OCI-LY3 (cell line): ENCODE results near the gene ICAM2.
A peak's percentile ranks its signal among the peaks of the same experiment; 100 is the strongest.

ENCODE experiments used
- H2AFZ ChIP-seq: fragments of 200-600, 300-600 bp; shearing (Covaris generic); 2 replicates; pipeline ENCODE4 v1.6.0; 2014; ENCODE audit warnings: antibody characterized with exemption, low read depth, low read length
- H3K27ac ChIP-seq: fragments of 200-600, 300-600 bp; sonication (generic); 2 replicates; pipeline ENCODE4 v1.5.1; 2014; ENCODE audit warnings: mild to moderate bottlenecking, low read length, moderate library complexity, mixed read lengths
- H3K27me3 ChIP-seq: fragments of 200-600, 300-600 bp; sonication (generic); 2 replicates; pipeline ENCODE4 v1.6.1; 2014; ENCODE audit warnings: low read depth, low read length, mixed read lengths
- H3K36me3 ChIP-seq: fragments of 200-600, 300-600 bp; sonication (generic); replicated peaks from 2 replicates; pipeline ENCODE3; 2014; ENCODE audit warnings: low read depth, low read length, mixed read lengths
- H3K4me1 ChIP-seq: fragments of 300-600, 200-600 bp; sonication (generic); 2 replicates; pipeline ENCODE4 v1.6.1; 2014; ENCODE audit warnings: low read length, mixed read lengths
- H3K4me2 ChIP-seq: fragments of 200-600, 300-600 bp; sonication (generic); 2 replicates; pipeline ENCODE4 v1.6.1; 2014; ENCODE audit warnings: low read length, mixed read lengths
- H3K4me3 ChIP-seq: fragments of 300-600, 200-600 bp; sonication (generic); 2 replicates; pipeline ENCODE4 v1.5.1; 2014; ENCODE audit warnings: antibody characterized with exemption, mild to moderate bottlenecking, low read length, moderate library complexity
- H3K79me2 ChIP-seq: fragments of 300-600, 200-600 bp; shearing (Covaris generic); 2 replicates; pipeline ENCODE4 v1.6.1; 2014; ENCODE audit warnings: mild to moderate bottlenecking, low read length, mixed read lengths
- H3K9ac ChIP-seq: fragments of 300-600, 200-600 bp; shearing (Covaris generic); 2 replicates; pipeline ENCODE4 v1.6.0; 2014; ENCODE audit warnings: mild to moderate bottlenecking, low read length, moderate library complexity
- H3K9me3 ChIP-seq: fragments of 200-600, 300-600 bp; shearing (Covaris generic); 2 replicates; pipeline ENCODE4 v1.6.1; 2014; ENCODE audit warnings: low read length, mixed read lengths; ENCODE audit not compliant: insufficient read depth
- H4K20me1 ChIP-seq: fragments of 200-600, 300-600 bp; sonication (generic); 2 replicates; pipeline ENCODE4 v1.6.1; 2016; ENCODE audit warnings: low read length, mixed read lengths; ENCODE audit not compliant: insufficient read depth
- EZH2phosphoT487 ChIP-seq: fragments of 200-600 bp; shearing (Covaris generic); IDR thresholded peaks from 2 replicates; pipeline ENCODE4 v1.6.1; 2018; ENCODE audit warnings: antibody characterized with exemption, mixed run types, low read depth
- TF ChIP-seq, protein P1 (sequence below): fragments of 200-600, 300-600 bp; sonication (generic); IDR thresholded peaks from 2 replicates; pipeline ENCODE4 v1.5.1; 2014; ENCODE audit warnings: antibody characterized with exemption, low read length, low read depth

ICAM2 gene

DNA sequence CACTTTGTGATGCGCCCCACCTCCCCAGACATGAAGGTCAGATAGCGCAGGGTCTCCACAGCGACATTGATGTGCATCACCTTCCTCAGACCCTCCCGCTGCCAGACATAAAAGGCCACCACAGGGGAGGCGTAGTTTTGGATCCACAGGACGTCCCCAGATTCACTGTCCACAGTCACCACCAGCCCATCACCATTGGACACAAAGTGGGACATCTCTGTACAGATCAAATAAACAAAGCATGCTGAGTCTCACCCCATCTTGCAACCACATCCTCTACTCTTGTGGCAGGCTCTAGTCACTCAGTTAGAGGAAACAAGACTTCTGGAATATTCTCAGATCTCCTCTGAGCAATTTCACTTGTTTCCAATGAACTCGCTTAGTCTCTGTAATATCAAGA lies 46.3 kb upstream of the ICAM2 start:
- H3K9me3 ChIP-seq = peaks cover 16% of the 10 kb centered on the region
- no peaks in the 10 kb centered on the region for H4K20me1 ChIP-seq
- no peaks in the 10 kb centered on the region for H3K79me2 ChIP-seq
- TF ChIP-seq, protein P1, sequence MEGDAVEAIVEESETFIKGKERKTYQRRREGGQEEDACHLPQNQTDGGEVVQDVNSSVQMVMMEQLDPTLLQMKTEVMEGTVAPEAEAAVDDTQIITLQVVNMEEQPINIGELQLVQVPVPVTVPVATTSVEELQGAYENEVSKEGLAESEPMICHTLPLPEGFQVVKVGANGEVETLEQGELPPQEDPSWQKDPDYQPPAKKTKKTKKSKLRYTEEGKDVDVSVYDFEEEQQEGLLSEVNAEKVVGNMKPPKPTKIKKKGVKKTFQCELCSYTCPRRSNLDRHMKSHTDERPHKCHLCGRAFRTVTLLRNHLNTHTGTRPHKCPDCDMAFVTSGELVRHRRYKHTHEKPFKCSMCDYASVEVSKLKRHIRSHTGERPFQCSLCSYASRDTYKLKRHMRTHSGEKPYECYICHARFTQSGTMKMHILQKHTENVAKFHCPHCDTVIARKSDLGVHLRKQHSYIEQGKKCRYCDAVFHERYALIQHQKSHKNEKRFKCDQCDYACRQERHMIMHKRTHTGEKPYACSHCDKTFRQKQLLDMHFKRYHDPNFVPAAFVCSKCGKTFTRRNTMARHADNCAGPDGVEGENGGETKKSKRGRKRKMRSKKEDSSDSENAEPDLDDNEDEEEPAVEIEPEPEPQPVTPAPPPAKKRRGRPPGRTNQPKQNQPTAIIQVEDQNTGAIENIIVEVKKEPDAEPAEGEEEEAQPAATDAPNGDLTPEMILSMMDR = no peak
- no peak for TF ChIP-seq EZH2phosphoT487
- H3K4me1 ChIP-seq = peaks cover 41% of the 10 kb centered on the region
- H3K27ac ChIP-seq = no peak overlapping the region
- no peak overlapping the region for H3K4me3 ChIP-seq
- no peak overlapping the region for H3K9ac ChIP-seq
- peaks cover 76% of the 10 kb centered on the region for H3K36me3 ChIP-seq
- H2AFZ ChIP-seq = no peak overlapping the region
- no peak overlapping the region for H3K4me2 ChIP-seq
- no peaks in the 10 kb centered on the region for H3K27me3 ChIP-seq

DNA sequence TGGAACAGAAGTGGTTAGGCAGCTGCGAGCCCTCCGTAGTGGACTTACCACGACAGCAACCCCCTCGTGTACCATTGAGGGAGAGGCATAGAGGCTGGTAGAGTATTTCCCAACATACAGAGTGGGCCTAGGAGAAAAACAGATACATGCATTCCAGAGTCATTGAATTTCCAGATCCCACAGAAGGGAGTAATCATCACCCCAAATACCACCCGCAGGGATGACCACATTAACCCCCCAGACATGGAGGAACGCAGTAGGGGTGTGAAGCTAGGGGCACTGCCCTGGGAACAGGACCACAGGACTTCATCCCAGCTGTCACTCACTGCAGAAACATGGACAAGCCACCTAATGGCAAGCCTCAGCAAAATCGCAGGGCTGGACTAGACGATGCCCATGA lies 44.7 kb upstream of the ICAM2 start:
- H3K27ac ChIP-seq = peak overlapping the region; percentile 89
- peaks cover 75% of the 10 kb centered on the region for H3K36me3 ChIP-seq
- H3K27me3 ChIP-seq = no peaks in the 10 kb centered on the region
- no peak overlapping the region for H3K4me3 ChIP-seq
- peaks cover 57% of the 10 kb centered on the region for H3K4me1 ChIP-seq
- peak overlapping the region; percentile 4 for H3K4me2 ChIP-seq
- no peak for TF ChIP-seq EZH2phosphoT487
- TF ChIP-seq, protein P1 = no peak
- no peak overlapping the region for H2AFZ ChIP-seq
- H4K20me1 ChIP-seq = no peaks in the 10 kb centered on the region
- H3K79me2 ChIP-seq = no peaks in the 10 kb centered on the region
- no peak overlapping the region for H3K9ac ChIP-seq
- peaks cover 15% of the 10 kb centered on the region for H3K9me3 ChIP-seq

DNA sequence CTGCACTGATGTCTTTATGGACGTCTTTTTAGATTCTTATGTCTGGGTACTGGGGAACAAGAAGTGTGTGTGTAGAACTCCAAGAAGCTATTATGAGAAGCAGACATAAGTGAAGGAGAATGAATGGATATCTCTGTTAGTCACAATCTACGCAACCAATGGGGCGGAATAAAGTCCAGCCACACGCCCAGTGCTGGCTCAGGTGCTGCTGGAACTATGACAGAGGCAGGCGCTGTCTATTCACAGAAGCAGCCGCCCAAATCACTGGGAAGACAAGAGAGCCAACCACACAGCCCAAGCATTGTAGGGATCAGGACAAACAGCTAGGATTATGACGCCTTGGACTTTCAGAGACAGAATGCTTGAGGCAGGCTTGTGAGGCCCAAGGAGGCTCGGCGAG lies 43.9 kb upstream of the ICAM2 start:
- H3K79me2 ChIP-seq = no peaks in the 10 kb centered on the region
- H3K27me3 ChIP-seq = no peaks in the 10 kb centered on the region
- no peak overlapping the region for H3K9ac ChIP-seq
- no peaks in the 10 kb centered on the region for H4K20me1 ChIP-seq
- peak overlapping the region; percentile 17 for H3K4me2 ChIP-seq
- no peak for TF ChIP-seq EZH2phosphoT487
- TF ChIP-seq, protein P1 = no peak
- H2AFZ ChIP-seq = no peak overlapping the region
- peak overlapping the region; percentile 89 for H3K27ac ChIP-seq
- peaks cover 64% of the 10 kb centered on the region for H3K4me1 ChIP-seq
- H3K36me3 ChIP-seq = peaks cover 75% of the 10 kb centered on the region
- H3K4me3 ChIP-seq = no peak overlapping the region
- peaks cover 8% of the 10 kb centered on the region for H3K9me3 ChIP-seq

DNA sequence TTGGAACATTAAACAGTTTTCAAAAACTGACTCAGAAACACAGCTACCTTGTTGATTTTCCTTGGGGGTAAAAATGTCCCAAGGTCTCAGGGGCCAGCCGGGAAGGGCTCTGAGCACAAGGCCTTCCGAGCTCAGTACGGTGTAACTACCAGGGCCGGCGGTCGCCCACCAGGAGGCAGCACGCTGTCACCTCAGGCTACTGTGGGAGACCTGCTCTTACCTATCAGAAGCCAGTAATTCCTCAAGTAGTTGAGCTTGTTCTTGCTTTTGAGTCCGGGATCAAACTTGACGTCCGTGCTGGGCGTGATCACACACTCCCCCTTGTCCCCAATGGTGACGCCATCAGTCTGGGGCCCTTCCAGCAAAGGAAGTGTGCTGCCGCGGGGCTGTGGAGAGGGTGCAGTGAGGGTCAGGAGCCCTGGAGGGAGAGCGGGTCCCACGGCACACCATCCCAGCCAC lies 43.4 kb upstream of the ICAM2 start:
- peaks cover 3% of the 10 kb centered on the region; the same call in 1 of the 2 replicates for H3K9me3 ChIP-seq
- no peak overlapping the region for H2AFZ ChIP-seq
- H4K20me1 ChIP-seq = no peaks in the 10 kb centered on the region
- TF ChIP-seq, protein P1 = peak; percentile 73
- no peak for TF ChIP-seq EZH2phosphoT487
- no peaks in the 10 kb centered on the region for H3K79me2 ChIP-seq
- H3K27me3 ChIP-seq = no peaks in the 10 kb centered on the region
- no peak overlapping the region for H3K4me3 ChIP-seq
- H3K36me3 ChIP-seq = peaks cover 75% of the 10 kb centered on the region
- peak overlapping the region; percentile 62 for H3K9ac ChIP-seq
- peak overlapping the region; percentile 89 for H3K27ac ChIP-seq
- peak overlapping the region; percentile 69 for H3K4me2 ChIP-seq
- H3K4me1 ChIP-seq = peaks cover 64% of the 10 kb centered on the region
